Prostate gland (tissue), 2 donors: ENCODE measurements around the gene ANO10. TPM values are rescaled to one million over a fixed set of nuclear protein-coding genes. Genes with fewer than 3 reads are reported as not detected.

ENCODE experiments used
- DNase-seq: peaks from one replicate; pipeline ENCODE4 v3.0.0-alpha.2; 2019; ENCODE audit warnings: low spot score
- H3K27ac ChIP-seq, 2 donors: fragments of 200-600 bp; sonication (generic); 2 replicates each; pipeline ENCODE4 v1.5.1; 2017 to 2019
- H3K27me3 ChIP-seq: fragments of 200-600 bp; sonication (generic); replicated peaks from 2 replicates; pipeline ENCODE4 v1.5.1; 2019; ENCODE audit not compliant: insufficient read depth
- H3K36me3 ChIP-seq, 2 donors: fragments of 200-600 bp; sonication (generic); 1 replicate in 1 of 2; 2 replicates in 1 of 2; pipeline versions ENCODE4 v1.5.1 to v1.8.1; 2017 to 2019
- H3K4me1 ChIP-seq: fragments of 200-600 bp; sonication (generic); replicated peaks from 2 replicates; pipeline ENCODE4 v1.5.1; 2019
- H3K4me3 ChIP-seq, 2 donors: fragments of 200-600 bp; sonication (generic); 2 replicates each; pipeline ENCODE4 v1.5.1; 2017 to 2019
- H3K9me3 ChIP-seq: fragments of 200-600 bp; sonication (generic); 2 replicates; pipeline ENCODE4 v1.5.1; 2017
- CTCF ChIP-seq, 4 experiments: fragments of 200-600 bp in 2 of 4; fragments of 450-650 bp in 2 of 4; sonication (generic) in 2 of 4; IDR thresholded peaks; 1 replicate in 3 of 4; 2 replicates in 1 of 4; pipeline ENCODE4 v1.5.1; 2016 to 2019; ENCODE audit warnings: antibody characterized with exemption in 4 of 4, mild to moderate bottlenecking in 2 of 4, moderate library complexity in 2 of 4
- POLR2A ChIP-seq: fragments of 450-650 bp; IDR thresholded peaks from one replicate; pipeline ENCODE4 v1.6.1; 2016; ENCODE audit warnings: antibody characterized with exemption, mild to moderate bottlenecking
- POLR2AphosphoS5 ChIP-seq: sonication (generic); formaldehyde crosslinking; IDR thresholded peaks from one replicate; pipeline ENCODE4 v1.6.1; 2017; ENCODE audit warnings: antibody characterized with exemption
- WGBS: methylation state at CpG from one replicate; pipeline ENCODE4 v1.1.5; 2018; 5-methylcytosine and 5-hydroxymethylcytosine counted together
- intact Hi-C: fragments of 100-400 bp; cut with DNase I; formaldehyde crosslinking; loops from one replicate; pipeline ENCODE4 v1.14.2; 2022
- total RNA-seq, 2 donors: library from RNA; depleted of rRNA; stranded (reverse); fragments of >200 nt; gene quantifications; one replicate each; pipeline ENCODE4 v1.1.0, GENCODE V29; 2016

The ANO10 gene
- total RNA-seq, 2 donors from 2014 or later = 12.4 to 17.7 TPM

- intact Hi-C loops = no loop called here
- TF ChIP-seq CTCF (IDR thresholded peaks at IDR 0.05) (no peak), POLR2AphosphoS5 (no peak), POLR2A (no peak)
Measured at GRCh38 chr3:43641306-43642114, 19.7 kb upstream of the ANO10 start.

GRCh38 chr3:43640681-43641080 lies 18.9 kb upstream of the ANO10 start:
- no peaks in the 10 kb centered on the region for H3K9me3 ChIP-seq
- no peaks in the 10 kb centered on the region for H3K27me3 ChIP-seq
- no peaks in the 10 kb centered on the region for H3K4me1 ChIP-seq
- TF ChIP-seq CTCF (IDR thresholded peaks at IDR 0.05) = no peak
- no peaks in the 10 kb centered on the region for H3K36me3 ChIP-seq
- no peak for DNase-seq
- 79% methylated on average over 3 of the region's 3 CpGs for WGBS
- H3K4me3 ChIP-seq = no peak overlapping the region
- no peak overlapping the region for H3K27ac ChIP-seq
- intact Hi-C loops = no loop called here

More at GRCh38 chr3:43641306-43642114, 19.7 kb upstream of the ANO10 start:
- Histone ChIP-seq H3K36me3 (no peaks in the 10 kb centered on the region), H3K4me1 (no peaks in the 10 kb centered on the region), H3K4me3 (no peak overlapping the region), H3K9me3 (no peaks in the 10 kb centered on the region), H3K27ac (no peak overlapping the region), H3K27me3 (no peaks in the 10 kb centered on the region)
- 86% methylated on average over 4 of the region's 4 CpGs for WGBS
- DNase-seq = no peak

- WGBS = 48% methylated on average over 9 of the region's 9 CpGs
- Histone ChIP-seq H3K4me1 (no peaks in the 10 kb centered on the region), H3K27me3 (no peaks in the 10 kb centered on the region), H3K27ac (no peak overlapping the region), H3K36me3 (no peaks in the 10 kb centered on the region), H3K9me3 (no peaks in the 10 kb centered on the region), H3K4me3 (no peak overlapping the region)
- no peak for DNase-seq
- TF ChIP-seq POLR2A (no peak), POLR2AphosphoS5 (no peak)
- intact Hi-C loops = no loop called here
Measured at GRCh38 chr3:43638594-43639447, 17.0 kb upstream of the ANO10 start.

GRCh38 chr3:43637702-43638101 lies 15.9 kb upstream of the ANO10 start:
- H3K36me3 ChIP-seq = no peaks in the 10 kb centered on the region
- no peaks in the 10 kb centered on the region for H3K4me1 ChIP-seq
- H3K27me3 ChIP-seq = no peaks in the 10 kb centered on the region
- H3K27ac ChIP-seq = no peak overlapping the region
- WGBS = 79% methylated on average over 3 of the region's 3 CpGs
- TF ChIP-seq POLR2AphosphoS5 = no peak
- no peak for TF ChIP-seq POLR2A
- no peak for TF ChIP-seq CTCF (IDR thresholded peaks at IDR 0.05)
- intact Hi-C loops = no loop called here
- H3K9me3 ChIP-seq = no peaks in the 10 kb centered on the region
- no peak for DNase-seq
- H3K4me3 ChIP-seq = no peak overlapping the region

- H3K36me3 ChIP-seq = no peaks in the 10 kb centered on the region
- no peaks in the 10 kb centered on the region for H3K9me3 ChIP-seq
- H3K27ac ChIP-seq = no peak overlapping the region
- H3K4me3 ChIP-seq = no peak overlapping the region
- H3K27me3 ChIP-seq = no peaks in the 10 kb centered on the region
- intact Hi-C loops = no loop called here
- TF ChIP-seq POLR2AphosphoS5 = no peak
- no peak for TF ChIP-seq CTCF (IDR thresholded peaks at IDR 0.05)
- no peak for TF ChIP-seq POLR2A
- no peak for DNase-seq
- H3K4me1 ChIP-seq = no peaks in the 10 kb centered on the region
- 87% methylated on average over 7 of the region's 7 CpGs for WGBS
Measured at GRCh38 chr3:43632986-43633385, 11.2 kb upstream of the ANO10 start.
